ENCODE data around the gene FAM199X. TPM values are rescaled to one million over a fixed set of nuclear protein-coding genes. Genes with fewer than 3 reads are reported as not detected.

Gene FAM199X
- total RNA-seq, 1 experiment from 2014 or later, result 23.9 TPM

Other genes with a start within 250 kb of the FAM199X start
- gene TMSB15B, start 203.8 kb upstream of the FAM199X start, total RNA-seq (2014; rRNA removed; shearing (Covaris generic)), result 19.7 and 29.4 TPM in 2 replicates
- not detected in 2 replicates for gene H2BW1, start 152.7 kb upstream of the FAM199X start, total RNA-seq (2014; rRNA removed; shearing (Covaris generic))
- not detected in 2 replicates for gene H2BW2, start 126.5 kb upstream of the FAM199X start, total RNA-seq (2014; rRNA removed; shearing (Covaris generic))
- gene TMSB15C, start 90.2 kb upstream of the FAM199X start, total RNA-seq (2014; rRNA removed; shearing (Covaris generic)), result 3.5 and 5.2 TPM in 2 replicates
- 3.5 and 6.0 TPM in 2 replicates for gene ZCCHC18, start 53.9 kb upstream of the FAM199X start, total RNA-seq (2014; rRNA removed; shearing (Covaris generic))
- gene SLC25A53, start 9.4 kb upstream of the FAM199X start, total RNA-seq (2014; rRNA removed; shearing (Covaris generic)), result 2.2 and 2.3 TPM in 2 replicates
- not detected in 2 replicates for gene ESX1, start 88.5 kb downstream of the FAM199X start, total RNA-seq (2014; rRNA removed; shearing (Covaris generic))

All from H7 (cell line).